ENCODE data around the gene TTLL11. TPM values are rescaled to one million over a fixed set of nuclear protein-coding genes. Genes with fewer than 3 reads are reported as not detected.

TTLL11 gene
- total RNA-seq, 2 experiments from 2014 or later, result 2.6 to 3.3 TPM

GRCh38 chr9:122051351-122052321 lies 41.5 kb downstream of the TTLL11 start:
- H3K27me3 Mint-ChIP-seq (ENCODE audit: low read depth), result no peaks in the 10 kb centered on the region
- CTCF ChIA-PET, result no interaction called here
- no peak overlapping the region for H3K4me3 Mint-ChIP-seq
- ATAC-seq, result no peak
- no peaks in the 10 kb centered on the region for H3K9me3 Mint-ChIP-seq (ENCODE audit: insufficient read depth)
- POLR2A ChIA-PET, result no interaction called here
- no peaks in the 10 kb centered on the region for H3K36me3 Mint-ChIP-seq (ENCODE audit: low read depth)
- peaks cover 9% of the 10 kb centered on the region for H3K4me1 Mint-ChIP-seq (ENCODE audit: low read depth)
- peak; percentile 22 for DNase-seq
- H3K27ac Mint-ChIP-seq, result no peak overlapping the region

- no peak overlapping the region for H3K4me3 Mint-ChIP-seq
These were observed 42.9 kb downstream of the TTLL11 start for GRCh38 chr9:122050167-122050566.

GRCh38 chr9:122042056-122042455 lies 51.1 kb downstream of the TTLL11 start:
- CTCF ChIA-PET, result no interaction called here
- no peaks in the 10 kb centered on the region for H3K9me3 Mint-ChIP-seq (ENCODE audit: insufficient read depth)
- POLR2A ChIA-PET, result no interaction called here
- no peak overlapping the region for H3K27ac Mint-ChIP-seq
- no peak overlapping the region for H3K4me3 Mint-ChIP-seq
- H3K4me1 Mint-ChIP-seq (ENCODE audit: low read depth), result no peaks in the 10 kb centered on the region
- ATAC-seq (no peak), DNase-seq (no peak)
- H3K27me3 Mint-ChIP-seq (ENCODE audit: low read depth), result no peaks in the 10 kb centered on the region
- H3K36me3 Mint-ChIP-seq (ENCODE audit: low read depth), result no peaks in the 10 kb centered on the region

More at GRCh38 chr9:122050167-122050566, 42.9 kb downstream of the TTLL11 start:
- Mint-ChIP-seq H3K27ac (no peak overlapping the region), H3K9me3 (ENCODE audit: insufficient read depth) (no peaks in the 10 kb centered on the region), H3K27me3 (ENCODE audit: low read depth) (no peaks in the 10 kb centered on the region), H3K4me1 (ENCODE audit: low read depth) (peaks cover 9% of the 10 kb centered on the region), H3K36me3 (ENCODE audit: low read depth) (no peaks in the 10 kb centered on the region)
- DNase-seq (no peak), ATAC-seq (no peak)
- CTCF ChIA-PET, result no interaction called here
- POLR2A ChIA-PET, result no interaction called here

- ChIA-PET POLR2A (no interaction called here), CTCF (no interaction called here)
- Mint-ChIP-seq H3K27ac (no peak overlapping the region), H3K9me3 (ENCODE audit: insufficient read depth) (no peaks in the 10 kb centered on the region), H3K4me3 (no peak overlapping the region), H3K4me1 (ENCODE audit: low read depth) (no peaks in the 10 kb centered on the region), H3K27me3 (ENCODE audit: low read depth) (no peaks in the 10 kb centered on the region), H3K36me3 (ENCODE audit: low read depth) (no peaks in the 10 kb centered on the region)
- DNase-seq (no peak), ATAC-seq (no peak)
These were observed 52.4 kb downstream of the TTLL11 start for GRCh38 chr9:122040561-122041242.

GRCh38 chr9:122039234-122039633 lies 53.9 kb downstream of the TTLL11 start:
- Mint-ChIP-seq H3K27me3 (ENCODE audit: low read depth) (no peaks in the 10 kb centered on the region), H3K27ac (no peak overlapping the region), H3K36me3 (ENCODE audit: low read depth) (no peaks in the 10 kb centered on the region), H3K4me1 (ENCODE audit: low read depth) (no peaks in the 10 kb centered on the region), H3K4me3 (no peak overlapping the region), H3K9me3 (ENCODE audit: insufficient read depth) (no peaks in the 10 kb centered on the region)
- ChIA-PET POLR2A (interaction anchor here (0.6 kb wide), 1 partner anchor 214 kb away, joined by 3 read pairs; no protein-coding TSS in a partner anchor), CTCF (no interaction called here)
- DNase-seq (no peak), ATAC-seq (no peak)

- ChIA-PET POLR2A (no interaction called here), CTCF (no interaction called here)
- Mint-ChIP-seq H3K4me1 (ENCODE audit: low read depth) (no peaks in the 10 kb centered on the region), H3K36me3 (ENCODE audit: low read depth) (no peaks in the 10 kb centered on the region), H3K4me3 (no peak overlapping the region), H3K9me3 (ENCODE audit: insufficient read depth) (no peaks in the 10 kb centered on the region), H3K27ac (no peak overlapping the region), H3K27me3 (ENCODE audit: low read depth) (no peaks in the 10 kb centered on the region)
- DNase-seq, result no peak
- no peak for ATAC-seq
These were observed 56.1 kb downstream of the TTLL11 start for GRCh38 chr9:122036988-122037387.

GRCh38 chr9:122036408-122036807 lies 56.7 kb downstream of the TTLL11 start:
- DNase-seq (no peak), ATAC-seq (no peak)
- ChIA-PET POLR2A (no interaction called here), CTCF (no interaction called here)
- Mint-ChIP-seq H3K27ac (no peak overlapping the region), H3K36me3 (ENCODE audit: low read depth) (no peaks in the 10 kb centered on the region), H3K9me3 (ENCODE audit: insufficient read depth) (no peaks in the 10 kb centered on the region), H3K4me3 (no peak overlapping the region), H3K4me1 (ENCODE audit: low read depth) (no peaks in the 10 kb centered on the region), H3K27me3 (ENCODE audit: low read depth) (no peaks in the 10 kb centered on the region)

- ATAC-seq (no peak), DNase-seq (no peak)
- no peaks in the 10 kb centered on the region for H3K9me3 Mint-ChIP-seq (ENCODE audit: insufficient read depth)
- H3K27ac Mint-ChIP-seq, result no peak overlapping the region
- POLR2A ChIA-PET, result interaction anchor here (0.5 kb wide), 1 partner anchor 499 kb away, joined by 3 read pairs; no protein-coding TSS in a partner anchor
- no peaks in the 10 kb centered on the region for H3K36me3 Mint-ChIP-seq (ENCODE audit: low read depth)
- CTCF ChIA-PET, result interaction anchor here (0.7 to 1.6 kb wide), 2 partner anchors 65 to 317 kb away, joined by 3 to 6 read pairs; no protein-coding TSS in a partner anchor
- H3K27me3 Mint-ChIP-seq (ENCODE audit: low read depth), result no peaks in the 10 kb centered on the region
- H3K4me3 Mint-ChIP-seq, result no peak overlapping the region
- H3K4me1 Mint-ChIP-seq (ENCODE audit: low read depth), result no peaks in the 10 kb centered on the region
These were observed 59.2 kb downstream of the TTLL11 start for GRCh38 chr9:122033775-122034373.

- ChIA-PET POLR2A (no interaction called here), CTCF (interaction anchor here (1.6 kb wide), 1 partner anchor 318 kb away, joined by 6 read pairs; no protein-coding TSS in a partner anchor)
- no peaks in the 10 kb centered on the region for H3K36me3 Mint-ChIP-seq (ENCODE audit: low read depth)
- H3K27me3 Mint-ChIP-seq (ENCODE audit: low read depth), result no peaks in the 10 kb centered on the region
- ATAC-seq (no peak), DNase-seq (no peak)
- no peaks in the 10 kb centered on the region for H3K4me1 Mint-ChIP-seq (ENCODE audit: low read depth)
- H3K9me3 Mint-ChIP-seq (ENCODE audit: insufficient read depth), result no peaks in the 10 kb centered on the region
- H3K27ac Mint-ChIP-seq, result no peak overlapping the region
- H3K4me3 Mint-ChIP-seq, result no peak overlapping the region
These were observed 60.8 kb downstream of the TTLL11 start for GRCh38 chr9:122032346-122032745.

- H3K9me3 Mint-ChIP-seq (ENCODE audit: insufficient read depth), result no peaks in the 10 kb centered on the region
- DNase-seq (no peak), ATAC-seq (no peak)
- ChIA-PET CTCF (no interaction called here), POLR2A (no interaction called here)
- no peak overlapping the region for H3K4me3 Mint-ChIP-seq
- H3K27me3 Mint-ChIP-seq (ENCODE audit: low read depth), result no peaks in the 10 kb centered on the region
- no peak overlapping the region for H3K27ac Mint-ChIP-seq
- no peaks in the 10 kb centered on the region for H3K36me3 Mint-ChIP-seq (ENCODE audit: low read depth)
- no peaks in the 10 kb centered on the region for H3K4me1 Mint-ChIP-seq (ENCODE audit: low read depth)
These were observed 61.3 kb downstream of the TTLL11 start for GRCh38 chr9:122031776-122032175.

- DNase-seq (no peak), ATAC-seq (no peak)
- Mint-ChIP-seq H3K36me3 (ENCODE audit: low read depth) (no peaks in the 10 kb centered on the region), H3K27me3 (ENCODE audit: low read depth) (no peaks in the 10 kb centered on the region), H3K4me3 (no peak overlapping the region), H3K9me3 (ENCODE audit: insufficient read depth) (no peaks in the 10 kb centered on the region), H3K27ac (no peak overlapping the region), H3K4me1 (ENCODE audit: low read depth) (no peaks in the 10 kb centered on the region)
- ChIA-PET POLR2A (no interaction called here), CTCF (no interaction called here)
These were observed 62.0 kb downstream of the TTLL11 start for GRCh38 chr9:122031157-122031556.

GRCh38 chr9:122030357-122030756 lies 62.8 kb downstream of the TTLL11 start:
- Mint-ChIP-seq H3K27me3 (ENCODE audit: low read depth) (no peaks in the 10 kb centered on the region), H3K27ac (no peak overlapping the region), H3K9me3 (ENCODE audit: insufficient read depth) (no peaks in the 10 kb centered on the region), H3K4me3 (no peak overlapping the region), H3K36me3 (ENCODE audit: low read depth) (no peaks in the 10 kb centered on the region), H3K4me1 (ENCODE audit: low read depth) (no peaks in the 10 kb centered on the region)
- DNase-seq (no peak), ATAC-seq (no peak)
- POLR2A ChIA-PET, result no interaction called here
- CTCF ChIA-PET, result no interaction called here
